Myocyte (in vitro differentiated cells): ENCODE results near the gene HRNR. TPM values are rescaled to one million over a fixed set of nuclear protein-coding genes. Genes with fewer than 3 reads are reported as not detected.
A peak's percentile ranks its signal among the peaks of the same experiment; 100 is the strongest.

Source experiments
- DNase-seq: peaks from one replicate; pipeline ENCODE4 v3.0.0-alpha.2; 2012; ENCODE audit warnings: low read depth
- total RNA-seq: library from RNA; depleted of rRNA; stranded (reverse); fragments of >200 nt; gene quantifications from 2 replicates; pipeline ENCODE4 v1.2.3, GENCODE V29; 2014

Gene HRNR
- total RNA-seq, 1 donor from 2014 or later = not detected

DNA sequence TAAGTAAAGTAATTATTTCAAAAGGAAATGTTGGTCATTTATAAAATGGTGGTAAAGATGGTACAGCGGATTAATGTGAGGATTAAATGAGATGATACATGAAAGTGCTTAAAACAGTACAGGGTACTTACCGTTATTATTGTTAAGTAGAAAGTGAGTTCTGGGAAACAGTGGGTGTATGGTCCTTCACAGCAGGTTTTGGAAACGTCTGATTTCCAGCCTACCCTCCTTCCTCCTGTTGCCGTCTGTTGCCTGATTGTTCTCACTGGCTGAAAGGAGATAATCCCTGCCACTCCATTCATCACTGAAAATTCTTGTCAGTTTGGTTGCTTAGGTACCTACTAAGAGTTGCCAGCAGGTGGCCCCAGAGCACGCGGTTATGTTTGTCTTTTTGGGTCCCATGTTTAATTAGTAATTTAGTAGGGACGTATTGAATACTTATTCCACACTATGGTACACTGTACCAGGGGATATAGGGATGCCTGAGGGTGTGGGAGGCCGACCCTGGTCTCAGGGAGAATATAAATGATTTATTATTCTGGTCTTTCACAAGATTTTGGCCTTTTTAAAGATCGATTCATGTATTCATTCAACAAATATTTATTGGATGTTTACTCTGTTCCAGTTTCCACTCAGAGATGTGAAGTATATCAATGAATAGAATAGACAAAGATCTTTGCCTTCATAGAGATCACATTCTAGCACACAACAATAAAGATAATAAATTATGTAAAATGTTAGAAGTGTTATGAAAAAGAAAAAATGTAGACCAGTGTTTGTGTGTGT, 34.1 kb downstream of the HRNR start:
- DNase-seq = peak; percentile 83

DNA sequence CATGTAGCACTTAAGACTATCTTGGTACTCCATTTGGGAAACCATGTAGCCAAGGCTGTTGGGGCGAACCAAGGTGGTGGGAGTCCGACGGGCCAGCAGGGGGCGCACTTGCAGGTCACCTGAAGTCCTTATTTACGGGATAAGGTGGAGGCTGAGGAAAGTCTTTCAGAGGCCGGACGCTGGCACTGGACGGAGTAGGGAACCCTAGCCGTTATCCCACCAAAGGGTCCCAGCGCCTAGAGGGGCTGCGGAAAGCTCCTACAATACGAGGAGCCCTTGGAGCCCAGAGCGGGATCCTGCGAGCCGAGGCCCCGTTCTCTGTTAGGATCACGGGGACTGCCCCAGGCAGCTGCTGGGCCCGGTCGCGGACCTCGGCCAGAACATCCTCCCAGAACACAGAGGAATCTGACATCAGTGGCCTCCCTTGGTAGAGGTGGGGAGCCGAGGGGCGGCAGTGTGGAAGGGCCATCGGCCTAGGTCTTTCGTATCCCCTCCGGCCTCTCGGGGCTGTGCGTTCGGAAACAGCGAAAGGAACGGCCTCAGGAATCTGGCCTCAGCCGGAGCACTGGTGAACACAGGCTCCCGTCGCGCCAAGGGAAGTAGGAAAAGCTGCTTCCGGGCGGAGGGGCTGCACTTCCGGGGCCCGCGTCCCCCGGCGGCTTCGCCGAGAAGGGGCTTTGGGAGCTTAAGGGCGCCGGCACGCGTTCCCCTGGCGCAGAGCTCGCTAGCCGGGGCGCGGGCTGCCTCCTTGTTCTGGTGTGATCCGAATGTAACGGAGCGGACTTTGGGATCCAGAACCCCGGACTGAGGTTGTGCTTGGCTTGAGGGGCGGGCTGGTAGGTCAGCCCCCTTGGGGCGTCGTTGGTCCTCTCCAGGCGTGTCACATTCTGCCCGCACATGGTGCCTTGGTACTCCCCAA, 35.1 kb downstream of the HRNR start:
- DNase-seq = peak; percentile 84

DNA sequence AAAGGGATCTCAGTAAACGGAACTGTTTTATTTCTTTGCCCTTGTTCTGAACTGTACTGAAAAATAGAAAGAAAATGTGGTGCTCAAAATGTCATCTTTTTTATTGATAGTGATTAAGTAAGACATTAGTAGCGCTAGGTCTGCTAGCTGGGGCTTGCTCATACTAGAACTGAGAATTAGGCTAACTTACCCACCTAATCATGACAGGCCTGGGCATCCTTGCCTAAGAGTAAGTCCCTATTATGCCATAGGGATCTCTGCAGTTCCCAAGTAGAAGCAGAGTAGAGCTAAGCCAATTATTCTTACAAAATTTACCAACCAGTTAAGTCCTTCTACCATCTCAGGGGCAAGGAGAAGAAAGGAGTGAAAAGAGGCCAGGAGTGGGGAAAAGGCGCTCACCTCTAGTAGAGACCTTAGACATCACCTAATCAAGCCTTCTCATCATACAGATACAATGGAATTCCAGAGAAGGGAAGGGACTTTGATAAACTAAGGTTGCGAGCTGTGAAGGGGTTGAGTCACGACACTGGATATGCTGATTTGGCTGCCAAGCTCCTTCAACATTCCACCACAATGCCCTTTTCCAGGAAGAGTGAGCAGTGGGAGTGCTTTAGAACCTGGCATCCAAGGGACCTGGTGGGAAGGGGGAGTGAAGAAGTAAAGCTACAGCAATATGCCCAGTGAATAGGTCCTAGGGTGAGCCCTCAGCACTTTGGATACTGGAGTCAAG, 37.3 kb downstream of the HRNR start:
- no peak for DNase-seq

DNA sequence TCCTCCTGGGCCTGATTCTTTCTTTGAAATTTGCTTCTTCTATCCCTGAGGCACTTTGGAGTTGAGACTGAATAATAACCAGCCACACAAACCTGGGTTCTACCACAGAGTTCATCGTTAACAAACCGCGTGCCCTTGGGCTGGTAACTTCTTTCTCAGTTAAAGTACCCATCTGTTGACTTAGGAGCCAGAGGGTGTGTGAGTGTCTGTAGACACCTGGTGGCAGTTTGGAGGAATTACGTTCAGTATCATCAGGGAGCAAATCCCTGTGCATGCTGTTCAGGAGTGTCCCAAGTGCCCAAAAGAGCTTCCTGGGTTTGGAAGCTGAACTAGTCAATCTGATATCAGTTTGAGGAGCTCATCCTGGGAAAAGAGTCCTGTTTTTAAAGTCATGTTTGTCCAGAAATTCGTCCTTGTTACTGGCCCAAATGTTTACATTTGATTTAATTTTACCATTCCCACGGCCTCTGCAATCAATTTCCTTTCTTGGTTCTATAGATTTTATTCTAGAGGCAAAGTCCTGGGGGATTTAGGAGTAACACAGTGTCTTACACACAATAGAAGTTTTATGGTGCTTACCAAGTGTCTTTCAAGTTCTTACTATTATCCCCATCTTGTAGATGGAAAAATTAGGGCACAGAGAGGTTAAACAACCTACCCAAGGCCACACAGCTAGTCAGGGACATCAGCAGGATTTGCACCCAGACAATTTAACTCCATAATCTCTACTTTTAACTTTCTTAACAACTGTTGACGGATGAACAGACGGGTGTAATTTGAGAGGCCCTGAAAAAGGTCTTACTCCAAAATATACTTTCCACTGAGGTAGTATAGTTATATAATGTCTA, 38.2 kb downstream of the HRNR start:
- DNase-seq = peak; percentile 78

DNA sequence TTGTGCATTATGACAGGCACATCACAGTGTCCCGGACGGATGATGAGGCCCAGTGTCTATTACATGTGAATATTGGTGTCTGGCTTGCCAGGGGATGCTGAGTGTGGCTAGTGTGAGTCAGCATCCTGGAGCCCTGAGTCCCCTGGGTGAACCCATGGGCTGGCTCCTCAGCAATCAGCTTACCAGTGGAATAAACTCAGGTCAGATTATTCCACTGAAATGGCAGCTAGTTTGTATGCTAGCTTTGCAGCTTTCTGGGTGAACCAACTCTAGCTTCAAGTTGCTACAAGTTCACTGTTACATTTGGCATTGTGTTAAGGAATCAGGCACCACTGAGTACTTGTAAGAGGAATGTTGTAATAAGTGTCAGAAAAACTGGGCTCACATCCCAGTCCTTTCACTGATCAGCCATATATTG, 41.0 kb downstream of the HRNR start:
- DNase-seq = peak; percentile 74

DNA sequence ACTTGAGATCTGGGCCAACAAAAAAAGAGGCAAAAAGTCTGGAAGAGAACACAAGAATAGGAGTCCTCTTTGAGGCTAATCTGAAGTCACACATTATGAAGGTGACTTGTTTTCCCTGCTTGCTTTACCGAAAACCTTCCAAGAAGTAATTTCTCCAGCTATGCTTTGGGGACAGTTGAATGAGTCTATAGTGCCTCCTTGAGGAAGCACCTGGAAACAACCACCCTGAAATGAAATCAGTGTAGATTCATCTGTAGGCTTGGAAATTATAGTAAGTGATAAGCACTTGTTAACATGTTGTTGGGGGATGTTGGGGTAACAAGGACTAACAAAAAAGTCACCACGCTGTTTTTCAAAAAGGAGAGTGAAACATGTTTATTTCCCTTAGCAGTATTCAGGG, 41.6 kb downstream of the HRNR start:
- peak; percentile 46 for DNase-seq

DNA sequence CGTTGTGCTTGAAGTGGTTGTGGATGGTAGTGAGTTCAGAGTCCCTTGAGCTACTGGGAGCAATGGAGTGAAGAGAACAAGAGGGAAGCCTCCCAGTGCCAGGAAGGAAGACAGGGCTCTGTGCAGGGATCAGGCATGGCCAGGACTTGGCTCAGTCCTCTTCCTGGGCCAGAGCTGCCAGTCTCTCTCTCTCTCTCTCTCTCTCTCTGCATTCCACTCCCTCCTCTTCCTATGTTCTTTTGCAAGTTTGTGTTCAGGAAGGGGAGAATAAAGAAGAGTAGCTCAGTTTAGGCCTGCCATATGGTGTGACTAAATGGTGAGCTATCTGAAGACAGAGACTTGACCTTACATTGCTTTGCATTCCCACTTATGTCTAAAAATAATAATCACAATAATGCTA, 44.4 kb downstream of the HRNR start:
- no peak for DNase-seq

DNA sequence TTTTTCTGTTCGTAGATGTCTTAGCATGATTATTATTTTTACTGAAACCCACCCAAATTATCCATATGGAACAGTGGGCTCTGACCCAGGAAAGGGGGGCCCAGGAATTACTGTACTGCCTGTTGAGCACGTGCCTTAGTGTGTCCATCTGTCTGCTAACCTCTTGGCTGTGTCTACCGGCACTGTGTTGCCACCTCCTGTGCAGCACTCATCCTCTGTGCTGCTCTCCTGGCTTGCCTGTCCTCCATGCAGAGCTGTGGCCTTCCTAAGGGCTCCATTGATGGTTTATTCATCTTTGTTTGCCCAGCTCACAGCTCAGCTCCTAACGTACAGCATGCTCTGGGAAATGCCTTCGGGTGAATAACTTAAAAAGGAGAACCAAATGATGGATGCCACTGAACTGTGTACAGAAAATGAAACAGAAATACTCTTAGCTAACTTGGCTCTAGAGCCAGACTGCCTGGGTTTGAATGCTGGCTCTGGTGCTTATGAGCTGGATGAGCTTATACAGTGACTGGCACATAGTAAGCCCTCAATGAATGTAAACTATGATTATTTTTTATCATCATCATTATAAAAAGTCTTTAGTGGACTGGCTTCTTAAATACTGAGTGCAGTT, 53.6 kb downstream of the HRNR start:
- DNase-seq = no peak

DNA sequence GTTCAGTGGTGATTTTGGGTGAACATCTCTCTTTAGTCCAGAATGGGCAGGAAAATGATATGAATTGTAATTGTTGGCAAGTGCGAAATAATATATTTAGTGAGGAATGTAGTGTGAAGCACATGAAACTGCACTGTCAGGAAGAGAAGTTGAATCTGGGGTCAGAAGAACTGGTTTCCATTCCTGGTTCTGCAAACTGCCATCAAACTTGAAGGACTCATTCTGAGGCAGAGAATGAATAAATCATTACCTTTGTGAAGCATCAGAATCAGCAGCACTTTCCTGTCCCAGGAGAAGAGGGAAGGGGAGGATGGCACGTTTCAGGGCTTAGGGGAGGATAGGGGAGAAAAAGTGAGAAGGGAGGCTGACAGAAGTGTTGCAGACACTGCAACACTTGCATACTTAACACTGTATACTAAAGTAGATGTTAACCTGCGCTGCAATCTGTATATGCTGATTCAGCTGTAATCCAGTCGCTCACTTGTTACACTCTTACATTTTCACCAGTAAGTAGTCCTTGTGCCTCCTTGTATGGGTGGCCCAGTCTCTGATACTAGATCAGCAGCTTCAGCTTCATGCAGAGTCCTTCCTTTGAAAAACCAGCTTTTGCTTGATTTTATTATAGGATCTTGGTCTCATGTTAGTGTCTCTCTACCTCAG, 54.5 kb downstream of the HRNR start:
- DNase-seq = no peak

DNA sequence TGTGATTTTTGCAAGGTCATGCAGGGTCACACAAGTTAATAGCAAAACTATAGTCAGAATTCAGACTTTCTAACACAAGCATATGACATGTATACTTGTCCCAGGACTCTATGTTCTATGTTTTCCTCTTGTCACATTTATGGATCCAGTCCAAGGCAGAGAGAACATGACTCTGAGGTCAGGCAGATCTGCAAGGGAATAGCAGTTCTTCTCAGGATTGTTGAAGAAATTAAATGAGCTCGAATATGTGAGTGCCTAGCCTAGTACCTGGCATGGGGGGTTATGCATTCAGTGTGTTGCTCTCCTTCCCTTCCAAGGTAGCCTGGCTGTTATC, 55.5 kb downstream of the HRNR start:
- peak; percentile 27 for DNase-seq

DNA sequence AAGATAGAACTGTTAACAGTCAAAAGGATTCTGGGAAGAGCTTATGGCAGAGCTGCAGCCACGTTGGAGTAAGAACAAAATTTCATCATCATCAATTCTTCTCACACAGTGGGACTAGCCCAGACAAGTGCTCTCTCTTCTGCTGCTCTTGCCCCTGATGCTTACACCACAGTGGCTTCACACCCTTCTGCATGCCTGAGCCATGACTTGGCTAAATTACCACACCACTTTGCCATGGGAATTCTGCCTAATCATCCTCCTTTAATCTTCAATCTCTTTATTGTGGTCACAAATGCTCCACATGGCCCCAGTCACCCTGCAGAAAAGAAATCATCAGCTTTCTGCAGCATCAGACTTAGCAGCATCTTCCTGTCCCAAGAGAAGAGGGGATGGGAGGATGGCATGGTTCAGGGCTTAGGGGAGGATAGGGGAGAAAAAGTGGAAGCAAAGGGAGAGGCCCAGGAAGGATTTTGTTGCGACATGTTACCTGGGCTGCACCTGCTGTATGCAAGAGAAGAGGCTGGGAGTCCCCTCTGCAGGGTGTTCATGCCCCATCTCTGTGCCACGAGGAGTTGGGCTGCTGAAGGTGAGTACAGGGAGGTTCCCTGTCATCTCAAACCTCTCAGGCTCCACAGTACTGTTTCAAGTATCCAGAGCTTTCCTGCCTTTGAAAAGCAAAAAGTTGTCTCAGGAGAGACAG, 56.0 kb downstream of the HRNR start:
- peak; percentile 95 for DNase-seq

DNA sequence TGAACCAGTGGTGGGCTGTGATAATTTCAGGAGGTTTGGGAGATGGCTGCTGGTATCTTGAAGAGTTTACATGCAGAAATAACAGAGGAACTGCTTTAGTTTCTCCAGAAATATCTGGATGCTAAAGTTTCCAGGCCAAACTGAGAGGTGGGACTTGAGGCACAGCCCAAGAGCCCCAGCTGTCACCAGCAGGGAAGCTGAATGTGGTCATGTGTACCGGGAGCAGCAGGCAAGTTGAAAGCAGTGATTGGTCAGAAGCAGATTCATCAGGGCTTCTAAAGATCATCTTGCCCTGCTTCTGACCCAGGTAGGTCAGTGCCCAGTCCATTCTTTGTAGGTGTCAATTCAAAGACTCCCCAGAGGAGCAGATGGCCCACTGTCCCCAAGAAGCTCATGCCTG, 57.0 kb downstream of the HRNR start:
- DNase-seq = peak; percentile 88

DNA sequence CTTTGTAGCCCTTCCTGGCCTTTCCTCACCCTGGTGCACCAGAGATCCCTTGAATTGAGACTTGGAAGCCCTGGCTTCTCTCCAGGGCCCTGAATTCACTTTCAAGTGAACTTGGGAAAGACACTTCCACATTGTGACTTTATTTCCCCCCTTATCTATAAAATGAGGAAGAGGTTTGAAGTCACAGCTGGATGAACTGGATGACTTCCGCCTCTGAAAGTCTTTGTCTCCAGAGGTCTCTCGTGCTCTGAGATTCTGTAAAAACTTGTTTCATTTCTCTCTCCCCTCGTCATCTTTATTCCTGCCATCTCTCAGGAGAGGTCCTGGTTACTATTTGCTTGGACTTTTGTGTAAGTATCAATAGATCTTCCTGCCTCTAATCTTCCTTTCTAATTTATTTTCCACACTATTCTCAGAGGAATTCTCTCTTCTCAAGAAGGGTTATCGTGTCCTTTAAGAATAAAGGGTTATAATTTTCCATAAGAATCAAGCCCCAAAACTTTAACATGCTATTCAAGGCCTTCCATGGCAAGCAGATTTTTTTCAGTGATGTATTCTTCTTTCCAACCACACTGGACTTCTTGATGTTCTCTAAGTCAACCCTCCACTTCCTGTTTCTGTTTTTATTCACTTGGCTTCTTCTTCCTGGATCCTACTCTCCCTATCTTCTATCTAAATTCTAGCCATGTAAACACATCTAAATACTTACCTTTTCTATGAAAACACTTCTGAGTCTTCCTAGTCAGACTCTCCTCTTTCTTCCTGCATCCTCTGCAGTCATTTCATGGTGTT, 58.5 kb downstream of the HRNR start:
- DNase-seq = no peak

DNA sequence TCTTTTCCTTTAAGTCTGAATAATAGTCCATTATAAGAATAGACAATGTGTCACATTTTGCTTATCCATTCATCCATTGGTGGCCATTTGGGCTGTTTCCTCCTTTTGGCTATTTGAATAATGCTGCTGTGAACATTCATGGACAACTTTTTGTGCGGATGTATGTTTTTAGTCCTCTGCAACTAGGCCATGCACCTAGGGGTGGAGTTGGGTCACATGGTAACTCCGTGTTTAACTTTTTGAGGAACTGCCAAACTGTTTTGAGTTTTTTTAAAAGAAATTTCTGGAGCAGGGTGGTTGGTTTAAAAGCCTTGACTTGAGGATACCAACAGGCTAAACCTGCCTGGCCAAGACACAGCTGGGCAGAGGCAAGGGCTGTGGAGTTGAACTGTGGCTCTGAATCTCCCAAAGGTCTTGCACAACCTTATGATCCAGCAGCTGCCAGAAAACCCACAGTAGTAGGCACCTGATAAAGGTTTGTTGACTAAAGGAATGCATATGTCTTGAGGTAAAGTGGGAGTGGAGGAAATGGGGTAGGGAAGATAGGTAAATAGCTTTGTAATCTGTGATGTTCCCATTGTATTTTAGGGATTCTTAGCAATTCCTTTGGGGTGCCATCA, 59.4 kb downstream of the HRNR start:
- no peak for DNase-seq

DNA sequence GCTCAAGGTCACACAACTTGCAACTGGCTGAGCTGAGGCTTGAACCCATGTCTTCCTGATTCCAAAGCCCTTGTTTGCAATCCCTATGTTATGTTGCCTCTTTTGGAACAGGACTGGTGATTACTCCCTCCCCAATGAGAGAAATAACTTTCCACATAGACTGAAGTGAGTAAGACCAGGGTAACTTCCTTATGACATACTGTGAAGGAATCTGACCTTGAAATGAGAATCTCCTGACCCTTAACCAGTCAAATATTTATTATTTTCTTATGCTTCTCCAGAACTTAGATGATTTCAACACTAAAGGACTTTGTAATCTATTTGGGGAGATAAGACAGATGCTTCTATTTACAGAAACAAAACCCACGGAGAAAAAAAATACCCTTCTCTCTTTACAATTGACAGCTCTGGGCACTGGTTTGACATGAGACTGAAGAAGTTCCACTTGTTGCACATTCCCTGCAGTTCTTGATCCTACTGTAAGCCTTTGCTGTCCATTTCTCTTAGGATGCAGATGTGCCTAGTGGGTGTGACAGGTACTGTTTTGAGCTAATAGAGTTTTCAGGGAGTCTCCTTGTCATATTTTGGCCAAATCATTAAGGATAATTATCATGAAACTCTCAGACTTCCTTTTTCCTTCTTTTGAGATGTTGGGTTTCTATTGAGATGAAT, 61.1 kb downstream of the HRNR start:
- peak; percentile 88 for DNase-seq
